HepG2 (cell line): ENCODE data around the gene HARS2. TPM values are rescaled to one million over a fixed set of nuclear protein-coding genes. Genes with fewer than 3 reads are reported as not detected.

Source experiments
- ATF7-NPFF ChIP-seq: sonication (generic); formaldehyde crosslinking; IDR thresholded peaks from 2 replicates; pipeline ENCODE4 v1.8.1; 2023; ENCODE audit warnings: mild to moderate bottlenecking, low read depth, missing genetic modification reagents, moderate library complexity
- CEBPB ChIP-seq: IDR thresholded peaks from 2 replicates; pipeline ENCODE4 v1.6.1; 2011; ENCODE audit warnings: low read depth, low read length, improper control_type of control experiment, borderline replicate concordance
- CEBPG ChIP-seq: IDR thresholded peaks from 2 replicates; pipeline ENCODE4 v1.6.1; 2016
- CENPT ChIP-seq: sonication (generic); formaldehyde crosslinking; IDR thresholded peaks from 2 replicates; pipeline ENCODE4 v1.8.0; 2022; ENCODE audit warnings: low read depth, mild to moderate bottlenecking, moderate library complexity, missing genetic modification reagents
- HOXA5 ChIP-seq: sonication (generic); formaldehyde crosslinking; IDR thresholded peaks from 2 replicates; pipeline ENCODE4 v1.4.0; 2020; ENCODE audit warnings: missing genetic modification reagents
- IKZF5 ChIP-seq: IDR thresholded peaks from 2 replicates; pipeline ENCODE4 v1.6.1; 2018; ENCODE audit warnings: missing genetic modification reagents, mild to moderate bottlenecking, missing compliant biosample characterization
- NKX3-1 ChIP-seq: sonication (generic); formaldehyde crosslinking; IDR thresholded peaks from 2 replicates; pipeline ENCODE4 v1.5.0; 2020; ENCODE audit warnings: missing genetic modification reagents
- TCF7L2 ChIP-seq: IDR thresholded peaks from 2 replicates; pipeline ENCODE4 v1.6.1; 2011; ENCODE audit warnings: mild to moderate bottlenecking, low read depth, low read length, moderate library complexity
- ZNF605 ChIP-seq: sonication (generic); formaldehyde crosslinking; IDR thresholded peaks from 2 replicates; pipeline ENCODE4 v1.8.0; 2022; ENCODE audit warnings: mild to moderate bottlenecking, missing genetic modification reagents
- ZSCAN31 ChIP-seq: sonication (generic); formaldehyde crosslinking; IDR thresholded peaks from 2 replicates; pipeline ENCODE4 v1.5.0; 2020; ENCODE audit warnings: low read depth, mild to moderate bottlenecking, missing genetic modification reagents
- polyA plus RNA-seq, 8 experiments: library from polyadenylated mRNA; depleted of rRNA in 3 of 8; stranded (reverse) in 7 of 8; unstranded in 1 of 8; fragments of >200 nt; fragmentation: Illumina TruSeq in 4 of 8; extraction: Trizol in 4 of 8; gene quantifications; 2 replicates each; pipeline versions ENCODE4 v1.2.1 to v1.2.3, GENCODE V29; 2011 to 2016; ENCODE audit warnings: low read depth in 4 of 8, missing spikeins in 1 of 8, mixed read lengths in 1 of 8; ENCODE audit not compliant: insufficient read depth in 1 of 8
- total RNA-seq, 5 experiments: library from RNA; depleted of rRNA; stranded (reverse); fragments of >200 nt; fragmentation: Illumina TruSeq; extraction: Trizol; gene quantifications; 2 replicates each; pipeline ENCODE4 v1.2.3, GENCODE V29; 2016; ENCODE audit warnings: low read depth in 1 of 5
- TF ChIP-seq, protein P1 (sequence below): sonication (generic); formaldehyde crosslinking; IDR thresholded peaks from 2 replicates; pipeline ENCODE4 v1.4.0; 2020; ENCODE audit warnings: mild to moderate bottlenecking, missing genetic modification reagents
- TF ChIP-seq, protein P2 (sequence below): IDR thresholded peaks from 2 replicates; pipeline ENCODE4 v1.6.1; 2016; ENCODE audit warnings: low read depth, missing genetic modification reagents, missing compliant biosample characterization
- TF ChIP-seq, protein P3 (sequence below): sonication (generic); formaldehyde crosslinking; IDR thresholded peaks from 2 replicates; pipeline ENCODE4 v1.8.1; 2023; ENCODE audit warnings: mild to moderate bottlenecking, missing genetic modification reagents

HARS2 gene
- total and polyA plus RNA-seq, 2 of the 13 experiments (the other 11 are each of a cell fraction or from before 2014, with no cell fraction given), result 17.9 to 25.8 TPM

GRCh38 chr5:140690941-140691924 lies at the start of gene HARS2, which contains the start of gene HARS1 (continued):
- TF ChIP-seq, protein P1, sequence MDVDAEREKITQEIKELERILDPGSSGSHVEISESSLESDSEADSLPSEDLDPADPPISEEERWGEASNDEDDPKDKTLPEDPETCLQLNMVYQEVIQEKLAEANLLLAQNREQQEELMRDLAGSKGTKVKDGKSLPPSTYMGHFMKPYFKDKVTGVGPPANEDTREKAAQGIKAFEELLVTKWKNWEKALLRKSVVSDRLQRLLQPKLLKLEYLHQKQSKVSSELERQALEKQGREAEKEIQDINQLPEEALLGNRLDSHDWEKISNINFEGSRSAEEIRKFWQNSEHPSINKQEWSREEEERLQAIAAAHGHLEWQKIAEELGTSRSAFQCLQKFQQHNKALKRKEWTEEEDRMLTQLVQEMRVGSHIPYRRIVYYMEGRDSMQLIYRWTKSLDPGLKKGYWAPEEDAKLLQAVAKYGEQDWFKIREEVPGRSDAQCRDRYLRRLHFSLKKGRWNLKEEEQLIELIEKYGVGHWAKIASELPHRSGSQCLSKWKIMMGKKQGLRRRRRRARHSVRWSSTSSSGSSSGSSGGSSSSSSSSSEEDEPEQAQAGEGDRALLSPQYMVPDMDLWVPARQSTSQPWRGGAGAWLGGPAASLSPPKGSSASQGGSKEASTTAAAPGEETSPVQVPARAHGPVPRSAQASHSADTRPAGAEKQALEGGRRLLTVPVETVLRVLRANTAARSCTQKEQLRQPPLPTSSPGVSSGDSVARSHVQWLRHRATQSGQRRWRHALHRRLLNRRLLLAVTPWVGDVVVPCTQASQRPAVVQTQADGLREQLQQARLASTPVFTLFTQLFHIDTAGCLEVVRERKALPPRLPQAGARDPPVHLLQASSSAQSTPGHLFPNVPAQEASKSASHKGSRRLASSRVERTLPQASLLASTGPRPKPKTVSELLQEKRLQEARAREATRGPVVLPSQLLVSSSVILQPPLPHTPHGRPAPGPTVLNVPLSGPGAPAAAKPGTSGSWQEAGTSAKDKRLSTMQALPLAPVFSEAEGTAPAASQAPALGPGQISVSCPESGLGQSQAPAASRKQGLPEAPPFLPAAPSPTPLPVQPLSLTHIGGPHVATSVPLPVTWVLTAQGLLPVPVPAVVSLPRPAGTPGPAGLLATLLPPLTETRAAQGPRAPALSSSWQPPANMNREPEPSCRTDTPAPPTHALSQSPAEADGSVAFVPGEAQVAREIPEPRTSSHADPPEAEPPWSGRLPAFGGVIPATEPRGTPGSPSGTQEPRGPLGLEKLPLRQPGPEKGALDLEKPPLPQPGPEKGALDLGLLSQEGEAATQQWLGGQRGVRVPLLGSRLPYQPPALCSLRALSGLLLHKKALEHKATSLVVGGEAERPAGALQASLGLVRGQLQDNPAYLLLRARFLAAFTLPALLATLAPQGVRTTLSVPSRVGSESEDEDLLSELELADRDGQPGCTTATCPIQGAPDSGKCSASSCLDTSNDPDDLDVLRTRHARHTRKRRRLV (CRISPR knock-in tag), result peak; percentile 89
- TF ChIP-seq HOXA5 (CRISPR knock-in tag), result peak; percentile 95
- TF ChIP-seq ATF7-NPFF (CRISPR knock-in tag), result no peak
- TF ChIP-seq ZNF605 (CRISPR knock-in tag), result peak; percentile 80
- no peak for TF ChIP-seq CEBPB
- 0 out of 2 replicates have a peak, but pooled peaks have one; percentile 26 for TF ChIP-seq CENPT (CRISPR knock-in tag)
- TF ChIP-seq TCF7L2, result no peak
- TF ChIP-seq NKX3-1 (CRISPR knock-in tag), result peak; percentile 82
- TF ChIP-seq CEBPG (CRISPR knock-in tag), result peak; percentile 47
- TF ChIP-seq IKZF5 (CRISPR knock-in tag), result peak; percentile 85
- TF ChIP-seq, protein P2, sequence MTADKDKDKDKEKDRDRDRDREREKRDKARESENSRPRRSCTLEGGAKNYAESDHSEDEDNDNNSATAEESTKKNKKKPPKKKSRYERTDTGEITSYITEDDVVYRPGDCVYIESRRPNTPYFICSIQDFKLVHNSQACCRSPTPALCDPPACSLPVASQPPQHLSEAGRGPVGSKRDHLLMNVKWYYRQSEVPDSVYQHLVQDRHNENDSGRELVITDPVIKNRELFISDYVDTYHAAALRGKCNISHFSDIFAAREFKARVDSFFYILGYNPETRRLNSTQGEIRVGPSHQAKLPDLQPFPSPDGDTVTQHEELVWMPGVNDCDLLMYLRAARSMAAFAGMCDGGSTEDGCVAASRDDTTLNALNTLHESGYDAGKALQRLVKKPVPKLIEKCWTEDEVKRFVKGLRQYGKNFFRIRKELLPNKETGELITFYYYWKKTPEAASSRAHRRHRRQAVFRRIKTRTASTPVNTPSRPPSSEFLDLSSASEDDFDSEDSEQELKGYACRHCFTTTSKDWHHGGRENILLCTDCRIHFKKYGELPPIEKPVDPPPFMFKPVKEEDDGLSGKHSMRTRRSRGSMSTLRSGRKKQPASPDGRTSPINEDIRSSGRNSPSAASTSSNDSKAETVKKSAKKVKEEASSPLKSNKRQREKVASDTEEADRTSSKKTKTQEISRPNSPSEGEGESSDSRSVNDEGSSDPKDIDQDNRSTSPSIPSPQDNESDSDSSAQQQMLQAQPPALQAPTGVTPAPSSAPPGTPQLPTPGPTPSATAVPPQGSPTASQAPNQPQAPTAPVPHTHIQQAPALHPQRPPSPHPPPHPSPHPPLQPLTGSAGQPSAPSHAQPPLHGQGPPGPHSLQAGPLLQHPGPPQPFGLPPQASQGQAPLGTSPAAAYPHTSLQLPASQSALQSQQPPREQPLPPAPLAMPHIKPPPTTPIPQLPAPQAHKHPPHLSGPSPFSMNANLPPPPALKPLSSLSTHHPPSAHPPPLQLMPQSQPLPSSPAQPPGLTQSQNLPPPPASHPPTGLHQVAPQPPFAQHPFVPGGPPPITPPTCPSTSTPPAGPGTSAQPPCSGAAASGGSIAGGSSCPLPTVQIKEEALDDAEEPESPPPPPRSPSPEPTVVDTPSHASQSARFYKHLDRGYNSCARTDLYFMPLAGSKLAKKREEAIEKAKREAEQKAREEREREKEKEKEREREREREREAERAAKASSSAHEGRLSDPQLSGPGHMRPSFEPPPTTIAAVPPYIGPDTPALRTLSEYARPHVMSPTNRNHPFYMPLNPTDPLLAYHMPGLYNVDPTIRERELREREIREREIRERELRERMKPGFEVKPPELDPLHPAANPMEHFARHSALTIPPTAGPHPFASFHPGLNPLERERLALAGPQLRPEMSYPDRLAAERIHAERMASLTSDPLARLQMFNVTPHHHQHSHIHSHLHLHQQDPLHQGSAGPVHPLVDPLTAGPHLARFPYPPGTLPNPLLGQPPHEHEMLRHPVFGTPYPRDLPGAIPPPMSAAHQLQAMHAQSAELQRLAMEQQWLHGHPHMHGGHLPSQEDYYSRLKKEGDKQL, result 0 out of 2 replicates have a peak, but pooled peaks have one; percentile 34
- TF ChIP-seq, protein P3, sequence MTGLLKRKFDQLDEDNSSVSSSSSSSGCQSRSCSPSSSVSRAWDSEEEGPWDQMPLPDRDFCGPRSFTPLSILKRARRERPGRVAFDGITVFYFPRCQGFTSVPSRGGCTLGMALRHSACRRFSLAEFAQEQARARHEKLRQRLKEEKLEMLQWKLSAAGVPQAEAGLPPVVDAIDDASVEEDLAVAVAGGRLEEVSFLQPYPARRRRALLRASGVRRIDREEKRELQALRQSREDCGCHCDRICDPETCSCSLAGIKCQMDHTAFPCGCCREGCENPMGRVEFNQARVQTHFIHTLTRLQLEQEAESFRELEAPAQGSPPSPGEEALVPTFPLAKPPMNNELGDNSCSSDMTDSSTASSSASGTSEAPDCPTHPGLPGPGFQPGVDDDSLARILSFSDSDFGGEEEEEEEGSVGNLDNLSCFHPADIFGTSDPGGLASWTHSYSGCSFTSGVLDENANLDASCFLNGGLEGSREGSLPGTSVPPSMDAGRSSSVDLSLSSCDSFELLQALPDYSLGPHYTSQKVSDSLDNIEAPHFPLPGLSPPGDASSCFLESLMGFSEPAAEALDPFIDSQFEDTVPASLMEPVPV (CRISPR knock-in tag), result peak; percentile 59; the same call in 1 of the 2 replicates
- TF ChIP-seq ZSCAN31, result peak; percentile 89; the same call in 1 of the 2 replicates
